ENCODE results near the gene PRRX2.

The PRRX2 gene

DNA sequence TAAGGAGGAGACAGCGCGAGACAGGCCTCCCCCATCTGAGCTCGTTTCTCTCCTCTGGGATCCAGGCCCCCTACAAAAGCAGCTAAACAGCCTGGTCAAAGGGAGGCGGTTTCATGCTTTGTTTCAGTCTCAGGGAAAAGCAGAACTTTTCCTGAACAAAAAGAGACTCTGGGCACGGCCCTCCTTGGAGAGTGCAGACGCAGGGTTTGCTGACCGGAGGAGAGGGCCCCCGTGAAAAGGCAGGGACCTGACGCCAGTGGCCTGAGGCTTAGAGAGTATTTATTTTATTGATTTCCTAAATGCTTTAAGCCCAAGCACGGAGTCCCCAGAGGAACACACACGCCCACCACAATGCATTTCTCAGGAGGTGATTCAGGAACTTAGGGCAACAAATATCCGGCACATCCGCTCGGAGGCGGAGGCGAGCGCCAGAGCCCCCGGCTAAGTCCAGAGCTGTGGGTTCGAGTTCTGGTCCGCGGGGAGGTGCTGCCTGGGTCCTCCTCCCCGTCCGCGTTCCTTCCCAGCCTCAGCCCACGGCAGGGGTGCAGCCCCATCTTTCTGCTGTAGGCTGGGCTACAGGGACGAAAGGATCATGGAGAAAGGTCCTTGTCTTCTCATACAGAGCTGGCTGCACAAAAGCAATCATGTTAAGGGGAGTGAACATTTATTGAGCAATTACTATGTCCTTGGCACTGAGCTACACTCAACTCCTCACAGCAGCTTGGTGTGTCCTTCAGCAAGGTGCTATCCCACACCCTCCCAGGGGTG lies 47.4 kb downstream of the PRRX2 start:
- DNase-seq = no peak

- DNase-seq = no peak
These were observed 47.9 kb downstream of the PRRX2 start for GRCh38 chr9:129713402-129713679.

DNA sequence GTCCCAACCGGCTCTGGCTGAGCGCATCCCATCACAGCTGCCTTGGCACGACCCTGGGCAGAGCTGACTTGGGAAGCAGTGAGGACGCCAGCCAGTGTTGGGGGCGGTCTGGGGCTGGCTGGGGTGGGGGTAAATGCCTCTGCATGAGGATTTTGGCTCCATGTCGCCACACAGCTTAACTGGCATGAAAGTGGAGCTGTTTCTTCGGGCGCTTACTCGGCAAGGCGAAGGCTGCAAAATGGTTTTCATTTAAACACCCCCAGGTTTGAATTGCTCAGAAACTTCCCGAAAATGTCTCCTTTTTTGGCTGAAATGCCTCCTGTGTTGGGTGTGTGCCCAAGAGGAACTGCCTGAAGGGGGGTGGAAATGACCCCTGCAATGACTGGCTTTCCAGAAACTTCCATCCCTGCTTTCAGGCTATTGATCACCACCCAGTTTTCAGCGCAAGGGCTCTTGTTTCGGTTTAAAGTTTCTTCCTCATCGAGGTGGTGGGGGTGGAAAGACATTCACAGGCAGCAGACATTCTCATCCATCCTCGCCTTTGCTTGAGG lies 49.1 kb downstream of the PRRX2 start:
- no peak for DNase-seq

- DNase-seq = no peak
These were observed 50.6 kb downstream of the PRRX2 start for GRCh38 chr9:129716091-129716490.

- DNase-seq = no peak
These were observed 52.5 kb downstream of the PRRX2 start for GRCh38 chr9:129717991-129718390.

DNA sequence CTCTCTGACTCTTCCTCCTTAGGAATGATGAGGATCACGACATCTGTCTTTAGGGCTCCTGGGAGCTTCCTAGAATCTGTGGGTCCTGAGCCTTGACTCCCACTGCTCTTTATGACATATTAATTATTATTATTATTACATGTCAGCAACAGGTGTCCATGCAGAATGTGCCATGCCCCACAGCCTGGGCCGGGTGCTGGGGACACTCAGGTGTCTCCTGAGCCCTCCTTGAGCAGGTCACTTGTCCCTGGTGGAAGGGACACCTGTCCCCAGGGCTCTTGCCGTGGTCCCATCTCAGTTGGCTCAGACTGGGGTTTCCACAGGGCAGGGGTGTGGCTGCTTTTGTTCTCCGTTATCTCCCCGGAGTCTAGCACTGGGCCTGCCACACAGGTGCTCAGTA lies 53.2 kb downstream of the PRRX2 start:
- no peak for DNase-seq

GRCh38 chr9:129719135-129719534 lies 53.7 kb downstream of the PRRX2 start:
- no peak for DNase-seq

DNA sequence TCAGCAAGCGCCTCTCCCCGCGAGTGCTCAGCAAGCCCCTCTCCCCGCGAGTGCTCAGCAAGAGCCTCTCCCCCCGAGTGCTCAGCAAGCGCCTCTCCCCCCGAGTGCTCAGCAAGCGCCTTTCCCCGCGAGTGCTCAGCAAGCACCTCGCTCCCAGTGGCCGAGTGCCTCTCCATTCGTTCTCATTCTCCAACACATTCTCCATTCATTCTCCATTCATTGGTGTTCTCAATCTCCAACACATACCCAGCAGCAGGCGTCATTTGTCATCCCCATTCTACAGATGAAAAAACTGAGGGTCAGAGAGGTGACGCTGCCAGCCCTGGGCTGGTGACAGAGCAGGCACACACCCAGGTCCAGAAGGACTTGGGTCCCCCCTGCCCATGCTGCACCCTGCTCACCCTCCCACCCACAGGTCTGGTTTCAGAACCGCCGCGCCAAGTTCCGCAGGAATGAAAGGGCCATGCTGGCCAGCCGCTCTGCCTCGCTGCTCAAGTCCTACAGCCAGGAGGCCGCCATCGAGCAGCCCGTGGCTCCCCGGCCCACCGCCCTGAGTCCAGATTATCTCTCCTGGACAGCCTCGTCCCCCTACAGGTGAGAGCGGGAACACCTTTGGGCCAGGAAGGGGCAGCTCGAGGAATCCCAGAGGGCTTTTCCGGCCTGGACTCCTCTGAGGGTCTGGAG lies 54.9 kb downstream of the PRRX2 start:
- no peak for DNase-seq

DNA sequence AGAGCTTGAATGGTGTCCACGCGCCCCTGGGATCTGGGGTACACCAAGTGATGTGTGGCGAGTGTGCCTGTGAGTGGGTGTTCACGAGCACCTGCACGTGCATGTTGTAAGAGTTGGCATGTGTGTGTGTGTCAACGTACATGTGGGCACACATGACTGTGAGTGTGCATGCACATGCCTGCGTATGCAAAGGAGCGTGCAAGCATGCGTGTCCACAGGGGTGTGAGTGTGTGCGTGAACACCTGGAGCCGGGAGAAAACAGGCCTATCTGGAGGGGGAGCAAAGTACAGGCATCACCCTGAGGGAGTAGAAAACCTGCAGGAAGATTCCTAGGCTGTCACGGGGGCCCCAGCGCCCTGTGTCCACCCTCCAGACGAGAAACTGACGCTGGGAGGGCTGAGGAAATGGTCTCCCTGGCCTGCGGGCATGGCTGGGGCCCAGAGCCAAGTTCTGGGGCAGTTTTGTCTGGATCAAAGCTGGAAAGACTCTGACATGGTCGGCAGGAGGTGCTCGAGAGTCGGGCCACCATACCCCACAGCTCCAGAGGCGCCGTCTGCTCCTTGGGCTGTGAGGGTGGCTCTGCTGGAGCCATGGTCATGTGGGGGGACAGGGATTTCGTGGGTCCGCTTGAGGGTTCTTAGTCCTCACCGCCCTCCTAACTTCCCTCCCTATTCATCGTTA lies 55.6 kb downstream of the PRRX2 start:
- no peak for DNase-seq

DNA sequence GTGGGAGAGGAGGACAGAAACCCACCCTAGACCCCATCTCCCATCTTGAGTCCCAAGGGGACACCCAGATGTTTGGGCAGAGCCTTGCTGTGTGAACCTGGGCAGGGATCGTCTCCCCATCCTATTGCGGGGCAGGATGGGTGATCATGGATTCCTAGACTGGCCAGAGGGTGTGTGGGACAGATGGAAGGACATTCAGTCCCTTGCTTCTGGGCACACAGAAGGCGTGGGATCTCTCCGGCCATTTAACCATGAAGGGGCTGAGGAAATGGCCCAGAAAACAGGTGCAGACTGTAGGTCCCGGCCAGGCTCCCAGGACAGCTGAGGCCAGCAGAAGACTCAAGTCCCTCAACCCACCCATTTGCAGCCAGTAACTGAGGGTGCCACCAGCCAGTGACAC lies 57.5 kb downstream of the PRRX2 start:
- no peak for DNase-seq

DNA sequence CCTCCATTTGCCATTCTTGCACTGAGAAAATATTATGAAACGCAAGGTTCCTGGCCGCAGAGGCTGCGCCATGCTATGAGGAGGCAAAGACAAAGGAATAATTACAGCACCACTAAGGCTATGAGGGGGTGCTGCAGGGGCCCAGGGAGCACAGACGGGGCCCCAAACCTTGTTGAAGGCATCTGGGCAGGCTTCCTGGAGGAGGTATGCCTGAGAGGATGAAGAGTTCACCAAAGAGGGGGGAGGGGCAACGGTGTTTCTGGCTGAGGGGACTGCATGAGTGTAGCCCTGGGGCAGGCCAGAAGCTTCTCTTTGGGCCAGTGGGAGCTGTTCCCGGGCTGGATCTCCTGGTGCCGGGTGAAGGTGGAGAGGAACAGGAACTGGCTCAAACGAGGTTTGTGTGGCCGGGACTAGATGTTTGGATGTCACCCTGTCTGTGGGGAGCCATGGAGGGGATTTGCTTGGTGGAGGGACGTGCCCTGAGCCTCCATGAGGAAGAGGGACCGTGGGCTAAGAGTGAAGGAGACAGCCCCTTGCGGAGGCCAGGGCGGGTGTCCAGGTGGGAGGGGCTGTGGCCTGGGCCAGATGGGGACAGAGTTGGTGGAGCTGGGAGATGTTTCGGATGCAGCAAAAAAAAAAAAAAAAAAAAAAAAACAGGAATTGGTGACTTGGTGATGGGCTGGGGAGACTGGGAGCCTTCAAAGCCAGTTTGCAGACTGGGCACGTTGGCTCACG lies 59.2 kb downstream of the PRRX2 start:
- DNase-seq = no peak

DNA sequence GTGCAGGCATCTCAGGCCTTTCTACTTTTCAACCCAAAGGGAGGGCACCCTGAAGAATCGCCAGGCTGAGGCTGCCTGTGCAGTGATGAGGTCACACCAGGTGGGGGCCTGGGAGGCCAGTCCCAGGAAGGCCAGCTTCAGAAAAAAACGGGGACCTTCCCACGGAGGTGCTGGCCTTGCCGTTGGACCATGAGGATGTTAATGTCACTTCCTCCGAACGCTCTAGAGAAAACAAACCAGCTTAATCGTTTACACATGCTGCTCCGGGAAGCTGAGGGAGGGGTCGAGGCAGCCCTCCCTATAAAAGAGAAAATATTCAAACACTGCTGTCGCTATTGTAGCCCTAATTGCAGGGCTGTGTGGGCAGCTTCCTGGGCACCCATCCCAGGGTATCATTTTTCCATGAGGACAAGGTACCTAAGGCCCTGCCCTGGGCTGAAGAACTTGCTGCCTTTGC lies 60.4 kb downstream of the PRRX2 start:
- DNase-seq = no peak

DNA sequence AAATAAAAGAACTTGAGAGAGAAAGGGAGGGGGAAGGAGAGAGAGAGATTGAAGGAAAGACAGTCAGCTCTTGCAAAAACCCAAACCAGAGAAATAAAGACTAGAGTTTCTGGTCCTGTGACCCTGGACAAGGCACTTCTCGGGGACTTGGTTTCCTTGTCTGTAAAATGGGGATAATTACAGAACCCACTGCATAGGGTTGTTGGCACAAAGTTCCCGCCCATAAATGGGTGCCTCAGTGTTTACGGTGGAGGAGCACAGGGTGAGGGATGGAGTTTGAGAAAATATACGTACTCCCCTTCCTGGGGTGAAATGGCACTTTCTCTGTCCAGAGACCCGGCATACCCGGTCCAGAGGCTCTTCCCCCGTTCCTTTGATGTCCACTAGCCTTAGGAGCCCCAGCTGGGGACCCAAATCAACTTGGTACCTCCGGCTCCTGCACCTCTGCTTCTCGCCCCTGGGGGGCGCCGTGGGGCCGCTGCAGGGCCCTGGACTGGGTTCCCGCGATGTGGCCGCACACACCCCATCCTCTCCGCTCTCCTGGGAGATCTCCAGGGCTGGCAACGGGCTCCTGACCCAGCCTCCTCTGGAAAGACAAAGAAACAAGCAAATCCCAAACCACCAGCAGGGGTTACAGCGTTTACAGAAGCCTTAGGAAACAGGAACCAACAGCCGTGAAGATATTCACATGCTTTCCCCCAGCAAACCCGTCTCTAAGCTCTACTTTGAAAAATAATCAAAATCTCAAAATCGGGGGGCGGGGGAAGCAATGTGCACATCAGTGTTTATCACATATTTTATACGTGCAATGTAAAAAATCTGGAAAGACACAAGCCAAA lies 61.1 kb downstream of the PRRX2 start:
- peak; percentile 37 for DNase-seq

GRCh38 chr9:129728744-129729143 lies 63.3 kb downstream of the PRRX2 start:
- no peak for DNase-seq

DNA sequence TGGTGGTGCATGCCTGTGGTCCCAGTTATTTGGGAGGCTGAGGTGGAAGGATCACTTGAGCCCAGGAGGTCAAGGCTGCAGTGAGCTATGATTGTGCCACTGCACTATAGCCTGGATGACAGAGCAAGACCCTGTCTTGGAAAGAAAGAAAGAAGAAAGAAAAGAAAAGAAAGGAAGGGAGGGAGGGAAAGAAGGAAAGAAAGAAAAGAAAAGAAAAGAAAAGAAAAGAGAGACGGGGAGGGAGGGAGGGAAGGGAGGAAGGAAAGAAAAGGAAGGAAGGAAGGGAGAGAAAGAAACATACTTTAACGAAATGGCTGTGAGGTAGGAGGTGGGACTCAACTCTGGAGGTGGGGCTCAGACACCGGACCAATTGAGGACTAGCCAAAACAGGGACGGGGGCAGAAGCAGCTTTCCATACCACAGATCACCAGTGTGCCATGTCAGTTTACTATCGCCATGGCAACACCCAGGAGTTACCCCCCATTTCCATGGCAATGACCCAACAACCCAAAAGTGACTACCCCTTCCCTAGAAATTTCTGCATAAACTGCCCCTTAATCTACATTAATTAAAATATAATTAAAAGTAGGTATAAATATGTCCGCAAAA lies 66.1 kb downstream of the PRRX2 start:
- no peak for DNase-seq

- DNase-seq = no peak
These were observed 66.7 kb downstream of the PRRX2 start for GRCh38 chr9:129732100-129732499.

- no peak for DNase-seq
These were observed 67.6 kb downstream of the PRRX2 start for GRCh38 chr9:129732946-129733631.

- no peak for DNase-seq
These were observed 68.1 kb downstream of the PRRX2 start for GRCh38 chr9:129733632-129733953.

DNA sequence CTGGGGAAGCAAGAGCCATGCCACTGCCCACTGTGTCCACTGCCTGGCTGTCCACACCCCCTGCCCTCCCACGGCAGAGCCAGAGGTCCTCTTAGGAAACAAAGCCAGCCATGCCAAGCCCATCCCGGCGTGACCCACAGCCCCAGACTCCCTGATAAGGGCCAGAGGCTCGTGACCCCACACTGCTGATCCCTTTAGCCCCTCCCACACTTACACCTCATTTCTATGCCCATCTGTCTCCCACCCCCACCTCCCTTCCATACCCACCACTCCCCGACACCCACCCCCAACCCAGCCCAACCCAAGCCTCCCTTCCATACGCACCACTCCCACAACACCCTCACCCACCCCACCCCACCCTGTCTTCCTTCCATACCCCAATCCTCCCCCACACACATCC lies 70.1 kb downstream of the PRRX2 start:
- no peak for DNase-seq

- DNase-seq = no peak
These were observed 70.9 kb downstream of the PRRX2 start for GRCh38 chr9:129736334-129736733.
